ENCODE measurements around the gene CYGB. TPM values are rescaled to one million over a fixed set of nuclear protein-coding genes. Genes with fewer than 3 reads are reported as not detected.
"Not testable (repeated sequence)": the region's sequence is repeated elsewhere in the genome, so short reads cannot be mapped to it uniquely, and the experiment has no call there.

The CYGB gene
- total and polyA plus RNA-seq, 9 of the 15 experiments (the other 6 are each of a cell fraction or from before 2014, with no cell fraction given), result 0.08 to 0.95 (median 0.18) TPM; not detected in 5

GRCh38 chr17:76508472-76509063 is 28.9 kb downstream of the CYGB start:
- FAIRE-seq, result not testable (repeated sequence)
- in situ Hi-C loops (cut with MboI), result loop anchor here (5.0 kb wide), 3 partner anchors 41 to 206 kb away; partner anchors contain the start of gene AANAT

More at GRCh38 chr17:76508472-76509063, 28.9 kb downstream of the CYGB start:
- not testable (repeated sequence) for H2AFZ ChIP-seq (ENCODE audit: low read depth, low read length); H3K27ac ChIP-seq (ENCODE audit: extremely low read depth, low read depth, low read length); DNase-seq (ENCODE audit: extremely low read depth in 1 of 4, low spot score in 3 of 4); H4K20me1 ChIP-seq (replicated peaks; ENCODE audit: control insufficient read depth, insufficient read depth, low read length); H3K9me3 ChIP-seq (replicated peaks; ENCODE audit: control insufficient read depth, insufficient read depth, low read depth, low read length); H3K4me3 ChIP-seq; BruUV-seq (replicated peaks); H3K4me2 ChIP-seq (ENCODE audit: insufficient read depth, low read length); H3K9ac ChIP-seq (ENCODE audit: insufficient read depth in 1 of 2, low read depth in 2 of 2, low read length in 2 of 2); H3K79me2 ChIP-seq (ENCODE audit: control insufficient read depth, insufficient read depth, low read length); H3K36me3 ChIP-seq (ENCODE audit: control insufficient read depth, insufficient read depth, low read length); H3K27me3 ChIP-seq (ENCODE audit: control insufficient read depth in 2 of 2, insufficient read depth in 2 of 2, low read length in 2 of 2); H3K9me1 ChIP-seq (ENCODE audit: control insufficient read depth, insufficient read depth, low read length); ATAC-seq
- ChIA-PET CTCF (ENCODE audit: low intra/inter-chr PET ratio) (interaction anchor here (1.1 to 5.2 kb wide), 2 partner anchors 43 to 47 kb away, joined by 4 to 100 read pairs; partner anchors contain the start of gene AANAT), POLR2A (interaction anchor here (0.5 to 1.7 kb wide), 10 partner anchors 20 to 568 kb away, joined by 3 to 8 read pairs (median 4); partner anchors contain the start of gene SRSF2)
- intact Hi-C loops (cut with micrococcal nuclease), result loop anchor here (5.0 kb wide), 2 partner anchors 39 to 206 kb away; no protein-coding TSS in a partner anchor
- H3K4me1 ChIP-seq (replicated peaks in 1 of 2; ENCODE audit: control insufficient read depth in 2 of 2, insufficient read depth in 2 of 2, low read length in 2 of 2), result peaks cover 10 to 13% of the 10 kb centered on the region in 2 experiments; a peak in 4 of 5 replicates
- TF ChIP-seq ZNF121 (CRISPR knock-in tag; conservative IDR thresholded peaks at IDR 0.05), result 0 out of 2 replicates have a peak, but pooled peaks have one; percentile 35
- WGBS (ENCODE audit: insufficient coverage, low coverage, missing lambda C conversion rate), result 45% methylated on average over 14 of the region's 14 CpGs

All from K562 (cell line).